Occipital lobe (tissue), 2 donors: ENCODE results near the gene GRIK5. TPM values are rescaled to one million over a fixed set of nuclear protein-coding genes. Genes with fewer than 3 reads are reported as not detected.

Source experiments
- DNase-seq: peaks from one replicate; lab custom pipeline; 2025; lab: John Stamatoyannopoulos, UW
- total RNA-seq: library from RNA; depleted of rRNA; stranded (reverse); fragments of >200 nt; gene quantifications from one replicate; pipeline ENCODE4 v1.2.3, GENCODE V29; 2014

Gene GRIK5
- total RNA-seq, 1 donor from 2014 or later, result 20.0 TPM

- no peak for DNase-seq
These were observed 26.3 kb upstream of the GRIK5 start for GRCh38 chr19:42096255-42096837.

DNA sequence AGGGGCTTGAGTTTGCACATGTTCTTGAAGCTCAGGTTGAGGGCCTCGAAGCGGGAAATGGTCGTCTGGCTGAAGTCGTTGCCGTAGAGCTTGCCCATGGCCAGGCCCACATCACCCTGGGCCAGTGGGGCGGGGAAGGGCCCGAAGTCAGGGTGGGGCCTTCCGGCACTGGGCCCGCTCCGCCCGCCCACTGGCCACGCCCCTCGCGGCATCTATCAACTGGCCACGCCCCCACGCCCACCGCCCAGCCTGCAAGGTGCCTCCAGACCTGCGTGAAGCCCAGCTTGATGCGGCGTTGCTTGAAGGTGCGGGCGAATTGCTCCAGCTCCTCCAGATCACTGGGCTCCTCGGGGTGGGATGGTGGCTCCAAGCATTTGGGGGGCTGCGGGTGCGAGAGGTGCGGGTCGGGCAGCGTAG lies 25.8 kb upstream of the GRIK5 start:
- no peak for DNase-seq

- no peak for DNase-seq
These were observed 25.3 kb upstream of the GRIK5 start for GRCh38 chr19:42095142-42095813.

DNA sequence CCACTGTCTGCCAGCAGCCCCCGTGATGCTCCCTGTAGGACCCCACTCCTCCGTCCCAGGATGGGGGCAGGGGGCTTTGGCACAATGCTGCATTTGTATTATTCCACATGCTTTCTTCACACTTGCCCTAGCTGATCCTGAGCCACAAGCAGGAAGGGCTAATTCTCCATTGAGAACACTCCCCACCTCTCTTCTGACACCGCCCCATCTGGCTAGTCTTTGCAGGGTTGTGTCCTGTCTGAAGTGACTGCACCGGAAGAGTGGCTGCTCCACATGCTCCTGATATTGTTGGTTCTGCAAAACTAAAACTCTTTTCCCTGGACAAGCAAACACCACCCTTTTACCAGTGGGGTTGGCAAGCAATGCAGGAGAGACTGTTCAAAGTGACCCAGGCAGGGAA lies 23.9 kb upstream of the GRIK5 start:
- DNase-seq, result no peak

GRCh38 chr19:42093505-42093904 lies 23.5 kb upstream of the GRIK5 start:
- no peak for DNase-seq

DNA sequence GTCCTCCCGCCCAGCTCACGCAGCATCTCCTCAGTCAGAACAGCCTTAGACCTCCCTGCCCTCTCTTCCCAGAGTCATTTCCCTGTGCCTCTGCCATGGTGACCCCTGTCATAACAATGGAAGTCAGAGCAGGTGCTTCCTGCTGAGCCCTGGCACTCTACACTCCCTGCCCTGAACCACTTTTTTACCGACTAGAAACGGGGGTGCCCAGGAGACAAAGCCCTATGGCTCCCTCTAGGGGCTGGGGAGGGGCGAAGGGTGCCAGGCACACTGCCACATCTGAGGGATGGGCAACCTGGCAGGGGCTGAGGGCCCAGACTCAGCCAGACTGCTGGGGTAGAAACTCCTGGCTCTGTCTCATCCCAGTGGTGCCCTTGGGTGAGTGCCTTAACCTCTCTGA lies 22.3 kb upstream of the GRIK5 start:
- no peak for DNase-seq

GRCh38 chr19:42091742-42092141 lies 21.7 kb upstream of the GRIK5 start:
- DNase-seq, result no peak

GRCh38 chr19:42091300-42091699 lies 21.3 kb upstream of the GRIK5 start:
- no peak for DNase-seq

DNA sequence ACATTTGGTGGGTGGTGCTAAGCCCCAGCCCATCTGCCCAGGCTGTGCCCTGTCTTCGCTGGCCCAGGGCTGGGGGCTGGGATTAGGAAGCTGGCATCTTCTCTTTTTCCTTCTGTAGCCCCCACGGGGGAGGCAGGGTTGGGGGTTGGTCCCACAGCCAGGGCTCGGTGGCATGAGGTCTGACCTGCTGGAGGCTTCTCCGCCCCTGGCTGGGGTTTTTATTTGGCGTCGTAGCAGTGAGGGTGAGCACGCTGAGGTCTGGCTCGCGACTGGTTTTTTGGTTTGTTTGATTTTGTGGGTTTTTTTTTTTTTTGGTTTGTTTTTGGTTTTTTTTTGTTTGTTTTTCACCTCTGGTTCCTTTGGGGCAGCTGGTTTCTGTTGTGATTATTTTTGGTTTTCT lies 20.7 kb upstream of the GRIK5 start:
- no peak for DNase-seq

GRCh38 chr19:42089772-42090171 lies 19.8 kb upstream of the GRIK5 start:
- no peak for DNase-seq

DNA sequence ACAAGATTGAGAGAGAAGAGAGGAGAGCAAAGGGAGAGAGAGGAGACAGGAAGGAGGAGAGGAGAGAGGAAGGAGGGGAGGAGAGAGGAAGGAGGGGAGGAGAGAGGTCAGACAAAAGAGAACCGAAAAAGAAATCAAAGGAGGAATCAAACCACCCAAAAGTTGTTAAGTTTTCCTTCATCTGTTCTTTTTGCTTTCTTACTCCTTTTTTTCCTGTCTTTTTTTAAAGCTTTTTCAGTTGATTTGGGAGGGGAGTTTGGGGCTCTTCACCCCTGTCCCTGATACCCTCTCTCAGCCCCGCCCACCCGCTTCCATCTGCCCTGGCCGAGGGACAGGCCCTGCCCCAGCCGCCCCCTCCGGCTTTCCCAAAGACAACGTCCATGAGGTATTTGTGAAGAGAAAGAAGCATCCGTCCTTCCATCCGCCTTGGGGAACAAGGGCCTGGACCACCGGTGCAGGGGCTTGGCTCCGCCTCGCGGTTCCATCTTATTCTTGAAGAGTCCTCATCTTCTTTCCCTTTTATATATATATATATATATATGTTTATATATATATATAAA lies 19.3 kb upstream of the GRIK5 start:
- DNase-seq, result no peak

- DNase-seq, result no peak
These were observed 18.6 kb upstream of the GRIK5 start for GRCh38 chr19:42088471-42089190.

- no peak for DNase-seq
These were observed 17.0 kb upstream of the GRIK5 start for GRCh38 chr19:42086770-42087550.

DNA sequence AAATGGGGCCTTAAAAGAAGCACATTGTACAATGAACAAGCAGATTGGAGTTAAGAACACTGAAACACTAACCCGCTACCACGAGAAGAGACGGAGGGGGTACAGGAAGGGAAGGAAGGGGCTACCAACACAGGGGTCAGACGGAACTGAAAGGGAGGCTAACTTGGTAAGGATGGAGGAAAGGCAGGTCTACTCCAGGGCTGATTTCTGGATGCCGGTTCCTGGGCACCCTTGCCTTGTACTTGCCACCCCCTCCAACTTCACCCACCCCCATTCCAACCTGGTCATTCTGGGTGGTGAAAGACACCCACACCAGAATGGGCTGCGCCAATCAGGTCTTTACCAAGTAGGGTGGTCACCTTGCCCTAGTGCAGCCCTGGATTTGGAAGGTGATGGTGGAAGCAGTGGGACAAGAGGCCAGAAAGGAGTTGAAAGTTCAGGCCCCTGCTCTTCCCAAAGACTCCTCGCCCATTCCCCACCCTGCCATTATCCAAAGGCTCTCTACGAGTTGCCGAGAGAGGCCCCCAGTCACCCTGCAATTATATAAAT lies 16.3 kb upstream of the GRIK5 start:
- DNase-seq, result no peak

DNA sequence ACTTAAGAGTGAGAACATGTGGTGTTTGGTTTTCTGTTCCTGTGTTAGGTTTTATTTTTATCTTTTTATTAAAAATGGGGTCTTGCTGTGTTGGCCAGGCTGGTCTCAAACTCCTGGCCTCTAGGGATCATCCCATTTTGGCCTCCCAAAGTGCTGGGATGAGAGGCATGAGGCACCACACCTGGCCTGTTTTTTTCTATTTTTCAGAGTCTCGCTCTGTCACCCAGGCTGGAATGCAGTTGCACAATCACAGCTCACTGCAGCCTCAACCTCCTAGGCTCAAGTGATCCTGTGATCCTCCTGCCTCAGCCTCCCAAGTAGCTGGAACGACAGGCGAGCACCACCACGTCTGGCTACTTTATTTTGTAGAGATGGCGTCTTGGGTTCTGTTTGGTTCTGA lies 13.5 kb upstream of the GRIK5 start:
- DNase-seq, result no peak

DNA sequence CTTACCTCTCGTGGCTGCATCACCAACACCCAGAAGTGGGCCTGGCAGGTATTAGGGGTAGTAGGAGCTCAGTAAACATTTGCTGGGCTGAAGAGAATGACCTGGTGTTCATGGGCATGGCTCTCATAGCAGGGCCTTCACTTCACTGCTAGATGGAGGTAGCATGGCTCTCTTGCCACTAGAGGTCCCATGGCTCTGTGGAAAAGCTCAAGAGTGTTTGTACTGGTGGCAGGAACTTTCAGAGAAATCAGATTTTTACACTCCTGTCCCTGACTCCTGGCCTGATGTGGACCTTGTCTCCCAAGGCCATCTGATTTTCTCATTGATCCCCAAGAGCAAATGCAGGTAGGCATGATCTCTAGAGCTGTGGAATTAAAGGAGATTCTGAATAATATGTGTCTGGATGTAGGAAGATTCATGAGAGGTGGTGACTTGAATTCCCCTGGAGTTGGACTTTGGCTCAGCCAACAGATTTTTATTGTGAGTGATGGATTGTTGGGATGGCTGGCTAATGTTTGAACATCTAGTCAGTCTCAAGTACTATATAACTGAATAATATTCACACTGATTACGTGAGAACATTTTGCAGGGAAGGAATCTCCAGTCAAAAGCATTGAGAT lies 11.7 kb upstream of the GRIK5 start:
- DNase-seq, result no peak

DNA sequence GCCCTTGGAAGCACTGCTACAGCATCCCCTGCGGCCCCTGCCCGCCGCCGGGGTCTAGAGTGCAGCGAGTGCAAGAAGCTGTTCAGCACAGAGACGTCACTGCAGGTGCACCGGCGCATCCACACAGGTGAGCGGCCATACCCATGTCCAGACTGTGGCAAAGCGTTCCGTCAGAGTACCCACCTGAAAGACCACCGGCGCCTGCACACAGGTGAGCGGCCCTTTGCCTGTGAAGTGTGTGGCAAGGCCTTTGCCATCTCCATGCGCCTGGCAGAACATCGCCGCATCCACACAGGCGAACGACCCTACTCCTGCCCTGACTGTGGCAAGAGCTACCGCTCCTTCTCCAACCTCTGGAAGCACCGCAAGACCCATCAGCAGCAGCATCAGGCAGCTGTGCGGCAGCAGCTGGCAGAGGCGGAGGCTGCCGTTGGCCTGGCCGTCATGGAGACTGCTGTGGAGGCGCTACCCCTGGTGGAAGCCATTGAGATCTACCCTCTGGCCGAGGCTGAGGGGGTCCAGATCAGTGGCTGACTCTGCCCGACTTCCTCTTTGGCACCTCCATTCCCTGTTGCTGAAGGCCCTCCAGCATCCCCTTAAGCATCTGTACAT lies 10.9 kb upstream of the GRIK5 start:
- DNase-seq, result no peak

- DNase-seq, result no peak
These were observed 10.1 kb upstream of the GRIK5 start for GRCh38 chr19:42079886-42080763.

GRCh38 chr19:42079276-42079669 lies 9.3 kb upstream of the GRIK5 start:
- no peak for DNase-seq
